NK-92 treated with Interleukin-12 subunit alpha and Interleukin-12 subunit beta, amount 100 ng/mL, for 24 hours (cell line): ENCODE results near the gene GVQW3.
"Not testable (repeated sequence)": the region's sequence is repeated elsewhere in the genome, so short reads cannot be mapped to it uniquely, and the experiment has no call there.

Source experiments
- DNase-seq: peaks from one replicate; lab custom pipeline; 2025; lab: John Stamatoyannopoulos, UW

Gene GVQW3

GRCh38 chr11:76388408-76388807, 7.3 kb downstream of the GVQW3 start:
- DNase-seq = no peak

GRCh38 chr11:76391021-76391420, 9.9 kb downstream of the GVQW3 start:
- no peak for DNase-seq

- no peak for DNase-seq
These were observed 10.8 kb downstream of the GVQW3 start for GRCh38 chr11:76391811-76392475.

GRCh38 chr11:76392870-76393269, 11.7 kb downstream of the GVQW3 start:
- DNase-seq = no peak

- no peak for DNase-seq
These were observed 13.3 kb downstream of the GVQW3 start for GRCh38 chr11:76394411-76394810.

- no peak for DNase-seq
These were observed 14.2 kb downstream of the GVQW3 start for GRCh38 chr11:76395296-76395695.

GRCh38 chr11:76397383-76397782, 16.3 kb downstream of the GVQW3 start:
- DNase-seq = no peak

GRCh38 chr11:76400967-76401366, 19.8 kb downstream of the GVQW3 start:
- no peak for DNase-seq

- not testable (repeated sequence) for DNase-seq
These were observed 20.4 kb downstream of the GVQW3 start for GRCh38 chr11:76401484-76401883.

- no peak for DNase-seq
These were observed 25.2 kb downstream of the GVQW3 start for GRCh38 chr11:76406359-76406758.

- DNase-seq = no peak
These were observed 27.2 kb downstream of the GVQW3 start for GRCh38 chr11:76408171-76408965.

GRCh38 chr11:76410851-76411357, 29.8 kb downstream of the GVQW3 start:
- no peak for DNase-seq

- no peak for DNase-seq
These were observed 34.0 kb downstream of the GVQW3 start for GRCh38 chr11:76415073-76415472.

- no peak for DNase-seq
These were observed 38.8 kb downstream of the GVQW3 start for GRCh38 chr11:76419896-76420295.

- DNase-seq = no peak
These were observed 43.3 kb downstream of the GVQW3 start for GRCh38 chr11:76424379-76424778.

- DNase-seq = no peak
These were observed 43.8 kb downstream of the GVQW3 start for GRCh38 chr11:76424891-76425290.

- DNase-seq = no peak
These were observed 45.5 kb downstream of the GVQW3 start for GRCh38 chr11:76426660-76427059.

- DNase-seq = no peak
These were observed 54.9 kb downstream of the GVQW3 start for GRCh38 chr11:76436020-76436419.

GRCh38 chr11:76443268-76443980, 62.3 kb downstream of the GVQW3 start:
- no peak for DNase-seq

GRCh38 chr11:76444065-76444383, 62.9 kb downstream of the GVQW3 start:
- no peak for DNase-seq

- DNase-seq = peak; percentile 93
These were observed 63.4 kb downstream of the GVQW3 start, which contains the start of gene EMSY for GRCh38 chr11:76444384-76445120. EMSY (plus strand) TSS chr11:76445018; CDS start chr11:76446939, 1,921 bp downstream.
